ENCODE results near the gene NOC4L. TPM values are rescaled to one million over a fixed set of nuclear protein-coding genes. Genes with fewer than 3 reads are reported as not detected.

Gene NOC4L
- total RNA-seq, 1 donor from 2014 or later: 16.5 TPM

DNA sequence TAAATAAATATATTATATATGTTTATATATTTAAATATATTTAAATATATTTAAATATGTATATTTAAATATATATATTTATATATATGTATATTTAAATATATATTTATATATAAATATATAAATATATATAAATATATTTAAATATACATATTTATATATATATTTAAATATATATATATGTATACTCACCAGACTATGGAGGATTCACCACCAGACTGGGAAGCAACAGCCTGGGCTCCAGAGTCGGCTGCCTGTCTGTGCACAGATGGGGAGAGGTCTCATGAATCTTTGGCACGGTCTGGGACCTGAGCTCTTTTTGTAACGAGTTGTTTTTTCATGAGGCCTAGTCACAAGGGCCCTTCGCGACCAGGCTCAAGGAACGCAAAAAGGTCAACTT lies 21.3 kb downstream of the NOC4L start:
- peaks cover 2% of the 10 kb centered on the region for H3K27me3 ChIP-seq (ENCODE audit: insufficient read depth, low read length)
- H3K27ac ChIP-seq (ENCODE audit: low read depth, low read length): no peak overlapping the region
- Mint-ChIP-seq H3K9me3 (ENCODE audit: unreplicated experiment) (peaks cover 3% of the 10 kb centered on the region), H3K36me3 (ENCODE audit: low read depth, unreplicated experiment) (no peaks in the 10 kb centered on the region), H3K4me3 (ENCODE audit: unreplicated experiment) (no peak overlapping the region), H3K27ac (ENCODE audit: unreplicated experiment) (no peak overlapping the region), H3K27me3 (ENCODE audit: low read depth, unreplicated experiment) (peaks cover 35% of the 10 kb centered on the region), H3K4me1 (ENCODE audit: low read depth, unreplicated experiment) (no peaks in the 10 kb centered on the region)
- DNase-seq (ENCODE audit: low read depth) (no peak), FAIRE-seq (no peak)
- no peak overlapping the region for H3K4me3 ChIP-seq (ENCODE audit: insufficient read depth, low read depth, low read length)
- no peak overlapping the region for H3K4me2 ChIP-seq (ENCODE audit: low read length)
- no peak overlapping the region for H2AFZ ChIP-seq (ENCODE audit: low read depth, low read length)
- peaks cover 6% of the 10 kb centered on the region for H3K9me3 ChIP-seq (ENCODE audit: insufficient read depth, low read depth, low read length)
- TF ChIP-seq, protein P1, sequence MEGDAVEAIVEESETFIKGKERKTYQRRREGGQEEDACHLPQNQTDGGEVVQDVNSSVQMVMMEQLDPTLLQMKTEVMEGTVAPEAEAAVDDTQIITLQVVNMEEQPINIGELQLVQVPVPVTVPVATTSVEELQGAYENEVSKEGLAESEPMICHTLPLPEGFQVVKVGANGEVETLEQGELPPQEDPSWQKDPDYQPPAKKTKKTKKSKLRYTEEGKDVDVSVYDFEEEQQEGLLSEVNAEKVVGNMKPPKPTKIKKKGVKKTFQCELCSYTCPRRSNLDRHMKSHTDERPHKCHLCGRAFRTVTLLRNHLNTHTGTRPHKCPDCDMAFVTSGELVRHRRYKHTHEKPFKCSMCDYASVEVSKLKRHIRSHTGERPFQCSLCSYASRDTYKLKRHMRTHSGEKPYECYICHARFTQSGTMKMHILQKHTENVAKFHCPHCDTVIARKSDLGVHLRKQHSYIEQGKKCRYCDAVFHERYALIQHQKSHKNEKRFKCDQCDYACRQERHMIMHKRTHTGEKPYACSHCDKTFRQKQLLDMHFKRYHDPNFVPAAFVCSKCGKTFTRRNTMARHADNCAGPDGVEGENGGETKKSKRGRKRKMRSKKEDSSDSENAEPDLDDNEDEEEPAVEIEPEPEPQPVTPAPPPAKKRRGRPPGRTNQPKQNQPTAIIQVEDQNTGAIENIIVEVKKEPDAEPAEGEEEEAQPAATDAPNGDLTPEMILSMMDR (IDR thresholded peaks at IDR 0.05; ENCODE audit: insufficient read depth, low read depth, low read length): no peak
- no peak for TF ChIP-seq EZH2 (IDR thresholded peaks at IDR 0.05; ENCODE audit: insufficient read depth, low read length)
- H3K9ac ChIP-seq (ENCODE audit: low read length): no peak overlapping the region
- H4K20me1 ChIP-seq (ENCODE audit: insufficient read depth, low read length): peaks cover 14% of the 10 kb centered on the region
- no peaks in the 10 kb centered on the region for H3K36me3 ChIP-seq (ENCODE audit: insufficient read depth, low read length)
- no peaks in the 10 kb centered on the region for H3K79me2 ChIP-seq (ENCODE audit: insufficient read depth, low read length)
- peaks cover 21% of the 10 kb centered on the region for H3K4me1 ChIP-seq (ENCODE audit: insufficient read depth, low read length)

DNA sequence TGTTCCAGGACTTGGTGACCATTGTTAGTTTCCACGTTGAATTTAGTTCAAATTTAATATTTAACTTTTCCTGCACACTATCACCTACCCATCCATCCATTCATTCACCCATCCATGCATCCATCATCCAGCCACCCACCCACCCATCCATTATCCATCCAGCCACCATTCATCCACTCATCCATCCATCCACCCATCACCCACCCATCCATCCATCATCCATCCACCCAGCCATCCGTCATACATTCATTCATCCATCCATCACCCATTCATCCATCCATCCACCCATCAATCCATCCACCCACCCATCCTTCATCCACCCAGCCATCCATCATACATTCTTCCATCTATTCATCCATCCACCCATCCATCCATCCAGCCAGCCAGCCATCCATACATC lies 21.8 kb downstream of the NOC4L start:
- Mint-ChIP-seq H3K9me3 (ENCODE audit: unreplicated experiment) (peaks cover 3% of the 10 kb centered on the region), H3K4me1 (ENCODE audit: low read depth, unreplicated experiment) (no peaks in the 10 kb centered on the region), H3K36me3 (ENCODE audit: low read depth, unreplicated experiment) (no peaks in the 10 kb centered on the region), H3K27me3 (ENCODE audit: low read depth, unreplicated experiment) (peaks cover 39% of the 10 kb centered on the region), H3K4me3 (ENCODE audit: unreplicated experiment) (no peak overlapping the region), H3K27ac (ENCODE audit: unreplicated experiment) (no peak overlapping the region)
- Histone ChIP-seq H3K27me3 (ENCODE audit: insufficient read depth, low read length) (peaks cover 2% of the 10 kb centered on the region), H3K9ac (ENCODE audit: low read length) (no peak overlapping the region), H3K36me3 (ENCODE audit: insufficient read depth, low read length) (no peaks in the 10 kb centered on the region), H4K20me1 (ENCODE audit: insufficient read depth, low read length) (peaks cover 13% of the 10 kb centered on the region), H3K79me2 (ENCODE audit: insufficient read depth, low read length) (no peaks in the 10 kb centered on the region), H3K4me2 (ENCODE audit: low read length) (no peak overlapping the region), H3K27ac (ENCODE audit: low read depth, low read length) (no peak overlapping the region), H2AFZ (ENCODE audit: low read depth, low read length) (no peak overlapping the region), H3K4me3 (ENCODE audit: insufficient read depth, low read depth, low read length) (no peak overlapping the region), H3K4me1 (ENCODE audit: insufficient read depth, low read length) (peaks cover 21% of the 10 kb centered on the region), H3K9me3 (ENCODE audit: insufficient read depth, low read depth, low read length) (peaks cover 6% of the 10 kb centered on the region)
- FAIRE-seq (no peak), DNase-seq (ENCODE audit: low read depth) (no peak)
- no peak for TF ChIP-seq EZH2 (IDR thresholded peaks at IDR 0.05; ENCODE audit: insufficient read depth, low read length)
- TF ChIP-seq, protein P1 (IDR thresholded peaks at IDR 0.05; ENCODE audit: insufficient read depth, low read depth, low read length): no peak

DNA sequence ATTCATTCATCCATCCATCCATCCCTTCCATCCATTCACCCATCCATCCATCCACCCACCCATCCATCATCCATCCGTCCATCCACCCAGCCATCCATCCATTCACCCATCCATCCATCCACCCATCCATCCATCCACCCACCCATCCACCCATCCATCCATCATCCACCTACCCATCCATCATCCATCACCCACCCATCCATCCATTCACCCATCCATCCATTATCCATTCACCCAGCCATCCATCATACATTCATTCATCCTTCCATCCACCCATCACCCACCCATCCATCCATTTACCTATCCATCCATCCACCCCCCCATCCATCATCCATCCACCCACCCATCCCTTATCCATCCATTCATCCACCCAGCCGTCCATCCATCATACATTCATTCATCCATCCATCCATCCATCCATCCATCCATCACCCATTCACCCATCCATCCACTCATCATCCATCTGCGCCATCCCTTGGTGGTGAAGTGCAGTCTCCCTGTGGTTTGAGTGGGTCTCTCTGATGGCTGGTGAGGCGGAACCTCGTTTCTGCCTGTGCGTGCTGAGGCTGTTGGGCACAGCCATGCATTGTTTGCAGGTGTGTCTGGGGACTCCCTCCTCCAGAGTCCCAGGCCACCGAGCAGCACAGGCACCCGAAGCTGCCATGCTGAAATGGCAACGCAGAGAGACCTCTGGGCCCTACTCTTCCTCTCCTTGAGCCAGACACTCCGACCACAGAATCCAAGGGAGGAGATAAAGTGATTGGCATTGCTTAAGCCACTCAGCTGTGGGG lies 22.7 kb downstream of the NOC4L start:
- peaks cover 4% of the 10 kb centered on the region for H4K20me1 ChIP-seq (ENCODE audit: insufficient read depth, low read length)
- H2AFZ ChIP-seq (ENCODE audit: low read depth, low read length): no peak overlapping the region
- Mint-ChIP-seq H3K4me1 (ENCODE audit: low read depth, unreplicated experiment) (no peaks in the 10 kb centered on the region), H3K4me3 (ENCODE audit: unreplicated experiment) (no peak overlapping the region), H3K27me3 (ENCODE audit: low read depth, unreplicated experiment) (peaks cover 42% of the 10 kb centered on the region), H3K9me3 (ENCODE audit: unreplicated experiment) (peaks cover 3% of the 10 kb centered on the region), H3K27ac (ENCODE audit: unreplicated experiment) (no peak overlapping the region), H3K36me3 (ENCODE audit: low read depth, unreplicated experiment) (no peaks in the 10 kb centered on the region)
- no peaks in the 10 kb centered on the region for H3K79me2 ChIP-seq (ENCODE audit: insufficient read depth, low read length)
- H3K4me3 ChIP-seq (ENCODE audit: insufficient read depth, low read depth, low read length): no peak overlapping the region
- no peak overlapping the region for H3K27ac ChIP-seq (ENCODE audit: low read depth, low read length)
- peaks cover 2% of the 10 kb centered on the region for H3K27me3 ChIP-seq (ENCODE audit: insufficient read depth, low read length)
- no peak overlapping the region for H3K9ac ChIP-seq (ENCODE audit: low read length)
- no peak overlapping the region for H3K4me2 ChIP-seq (ENCODE audit: low read length)
- peaks cover 21% of the 10 kb centered on the region for H3K4me1 ChIP-seq (ENCODE audit: insufficient read depth, low read length)
- DNase-seq (ENCODE audit: low read depth): no peak
- H3K36me3 ChIP-seq (ENCODE audit: insufficient read depth, low read length): no peaks in the 10 kb centered on the region
- H3K9me3 ChIP-seq (ENCODE audit: insufficient read depth, low read depth, low read length): peaks cover 6% of the 10 kb centered on the region
- FAIRE-seq: no peak
- TF ChIP-seq EZH2 (IDR thresholded peaks at IDR 0.05; ENCODE audit: insufficient read depth, low read length): no peak
- TF ChIP-seq, protein P1 (IDR thresholded peaks at IDR 0.05; ENCODE audit: insufficient read depth, low read depth, low read length): no peak
